GM21619 (cell line): ENCODE data around the gene PTPN22.

Experiments used
- ATAC-seq: cut with Tn5 transposase; IDR thresholded peaks from one replicate; pipeline ENCODE4 v1.9.1; 2021; ENCODE audit not compliant: unreplicated experiment

Gene PTPN22

GRCh38 chr1:113765306-113766230 is 105.9 kb downstream of the PTPN22 start:
- ATAC-seq, result no peak
